HG03280 (cell line): ENCODE data around the gene AKNAD1.

ENCODE experiments used
- ATAC-seq: cut with Tn5 transposase; IDR thresholded peaks from one replicate; pipeline ENCODE4 v1.9.1; 2021; ENCODE audit warnings: mild to moderate bottlenecking, moderate library complexity; ENCODE audit not compliant: unreplicated experiment

The AKNAD1 gene

DNA sequence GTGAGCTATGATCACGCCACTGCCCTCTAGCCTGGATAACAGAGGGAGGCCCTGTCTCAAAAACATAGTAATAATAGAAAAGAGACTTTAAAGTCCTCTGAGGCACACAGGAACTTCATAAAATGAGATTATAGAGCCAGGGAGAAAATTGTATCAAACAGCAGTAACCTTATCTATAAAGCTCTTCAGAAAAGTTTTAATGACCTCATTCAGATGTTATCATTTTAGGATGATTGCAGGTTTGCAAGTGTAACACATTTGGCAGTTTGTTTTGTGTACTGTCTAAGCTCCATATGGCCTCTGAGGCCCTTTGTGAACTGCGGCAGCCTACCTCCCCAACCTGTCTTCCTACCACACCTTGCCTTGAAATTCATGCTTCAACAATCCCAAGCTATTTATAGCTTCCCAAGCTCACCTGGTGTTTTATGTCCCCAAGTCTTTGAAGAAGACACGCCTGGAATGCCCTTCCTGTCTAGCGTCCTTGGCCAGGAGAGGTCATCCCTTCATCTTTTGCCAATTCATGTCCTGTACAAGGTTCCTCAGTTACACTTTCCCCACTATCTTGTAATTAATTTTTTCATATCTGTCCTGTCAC is 8.5 kb upstream of the AKNAD1 start:
- ATAC-seq: no peak

DNA sequence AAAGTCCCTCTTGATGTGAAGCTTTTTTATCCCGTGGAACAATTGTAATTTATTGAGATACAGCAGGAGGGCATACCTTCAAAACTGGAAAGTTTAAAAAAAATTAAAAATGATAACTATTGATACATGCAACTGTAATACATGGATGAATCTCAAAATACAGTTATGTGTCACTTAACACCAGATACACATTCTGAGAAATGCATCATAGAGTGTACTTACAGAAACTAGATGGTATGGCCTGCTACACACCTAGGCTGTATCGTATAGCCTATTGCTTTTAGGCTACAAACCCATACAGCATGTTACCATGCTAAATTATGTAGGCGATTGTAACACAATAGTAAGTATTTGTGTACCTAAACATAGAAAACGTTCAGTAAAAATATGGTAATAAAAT is 7.1 kb upstream of the AKNAD1 start:
- ATAC-seq: no peak

DNA sequence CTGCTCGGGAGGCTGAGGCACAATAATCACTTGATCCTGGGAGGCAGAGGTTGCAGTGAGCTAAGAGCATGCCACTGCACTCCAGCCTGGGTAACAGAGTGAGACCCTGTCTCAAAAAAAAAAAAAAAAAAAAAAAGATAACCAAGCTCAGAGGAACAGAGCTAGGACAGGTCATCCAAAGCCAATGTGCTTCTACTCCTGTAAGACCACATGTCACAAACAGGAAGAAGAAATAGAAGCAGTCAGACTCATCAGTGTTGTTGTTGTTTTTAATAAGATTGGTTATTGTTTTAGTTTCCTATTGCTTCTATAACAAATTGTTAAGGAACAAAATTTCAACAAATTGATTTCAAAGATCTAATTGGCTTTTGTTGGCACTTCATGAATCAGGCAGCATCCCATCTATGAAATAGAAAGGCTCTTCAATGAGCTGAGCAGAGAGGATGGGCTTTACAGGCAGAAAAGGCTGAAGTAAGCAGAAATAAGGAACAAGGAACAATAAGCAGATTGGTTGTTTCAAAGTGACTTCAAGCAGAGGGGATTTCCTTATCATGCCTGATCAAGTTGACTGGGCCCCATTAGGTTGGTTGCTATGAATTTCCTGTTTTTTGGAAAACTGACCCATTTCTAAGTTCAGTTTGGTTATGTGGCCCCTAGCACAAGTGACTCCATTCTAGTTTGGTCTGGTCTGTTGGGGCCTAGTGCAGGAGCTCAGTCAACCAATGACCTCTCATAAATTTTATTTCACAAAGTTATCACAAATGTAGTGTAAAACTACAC is 6.0 kb upstream of the AKNAD1 start:
- ATAC-seq: no peak

DNA sequence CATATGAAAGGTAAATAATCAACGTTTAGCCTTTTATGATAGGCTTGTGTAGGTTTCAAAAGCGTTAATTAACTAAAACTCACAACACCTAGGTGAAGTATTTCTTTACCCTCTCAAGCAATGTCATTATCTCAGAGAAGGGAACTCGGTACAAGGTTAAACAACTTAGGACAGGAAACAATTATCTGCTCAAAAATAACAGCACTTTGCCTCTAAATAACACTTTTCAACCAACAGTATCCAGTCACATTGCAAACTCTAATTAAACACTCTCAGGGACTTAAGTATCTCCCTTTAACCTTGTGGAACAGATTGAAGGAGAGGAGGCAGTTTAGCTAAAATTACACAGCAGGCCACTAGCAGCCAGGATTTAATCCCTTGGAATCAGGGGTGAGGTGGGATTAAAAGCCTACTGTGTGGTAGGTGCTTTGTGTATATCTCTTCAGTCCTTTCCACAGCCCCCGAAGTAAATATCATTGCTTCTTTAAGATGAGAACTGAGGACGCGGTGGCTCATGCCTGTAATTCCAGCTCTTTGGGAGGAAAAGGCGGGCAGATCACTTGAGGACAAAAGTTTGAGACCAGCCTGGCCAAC is 5.2 kb upstream of the AKNAD1 start:
- no peak for ATAC-seq

DNA sequence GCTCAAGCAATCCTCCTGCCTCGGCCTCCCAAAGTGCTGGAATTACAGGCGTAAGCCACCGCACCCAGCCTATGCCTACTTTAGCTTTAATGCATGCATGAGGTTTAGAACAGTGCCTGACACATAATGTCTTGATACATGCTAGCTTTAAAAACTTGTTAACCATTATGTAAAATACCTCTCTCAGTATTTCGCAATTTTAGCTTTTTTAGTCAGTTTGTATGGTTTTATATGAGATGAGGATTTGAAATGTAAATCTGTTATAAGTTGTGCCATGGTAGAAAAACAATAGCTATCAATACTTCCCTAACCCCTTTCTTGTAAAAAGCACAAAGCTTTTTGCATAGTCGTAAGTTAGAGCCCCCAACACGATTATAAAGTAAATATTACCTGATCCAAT is 4.7 kb upstream of the AKNAD1 start:
- no peak for ATAC-seq

DNA sequence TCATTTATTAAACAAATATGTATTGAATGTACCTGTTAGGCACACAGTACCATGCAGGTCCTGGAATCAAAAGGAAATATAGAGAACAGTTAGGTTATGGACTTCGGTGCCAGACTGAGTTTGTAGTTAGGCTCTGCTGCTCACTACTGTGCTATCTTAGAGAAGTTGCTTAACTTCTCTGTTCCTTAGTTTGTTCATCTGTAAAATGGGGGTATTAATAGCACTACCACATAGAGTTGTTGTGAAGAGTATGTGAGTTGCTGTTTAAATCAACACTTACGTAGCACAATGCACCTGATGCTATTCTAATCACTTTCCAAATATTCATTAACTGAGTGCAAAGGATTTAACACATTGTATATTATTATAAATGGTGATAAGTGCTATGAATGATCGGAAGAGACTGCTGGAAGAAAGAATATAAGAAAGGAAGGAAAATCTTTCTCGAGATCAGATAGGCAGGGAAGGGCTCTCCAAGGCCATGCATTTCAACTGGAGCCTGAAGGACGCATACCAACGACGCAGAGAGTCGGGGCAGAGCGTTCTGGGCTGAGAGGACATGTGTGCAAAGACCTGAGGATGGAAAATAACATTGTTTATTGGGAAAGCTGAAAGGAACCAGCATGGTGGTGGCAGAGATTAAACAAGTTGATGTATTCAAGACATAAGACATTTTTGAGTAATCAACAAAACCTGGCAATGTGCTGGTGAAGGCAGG is 3.5 kb upstream of the AKNAD1 start:
- no peak for ATAC-seq

DNA sequence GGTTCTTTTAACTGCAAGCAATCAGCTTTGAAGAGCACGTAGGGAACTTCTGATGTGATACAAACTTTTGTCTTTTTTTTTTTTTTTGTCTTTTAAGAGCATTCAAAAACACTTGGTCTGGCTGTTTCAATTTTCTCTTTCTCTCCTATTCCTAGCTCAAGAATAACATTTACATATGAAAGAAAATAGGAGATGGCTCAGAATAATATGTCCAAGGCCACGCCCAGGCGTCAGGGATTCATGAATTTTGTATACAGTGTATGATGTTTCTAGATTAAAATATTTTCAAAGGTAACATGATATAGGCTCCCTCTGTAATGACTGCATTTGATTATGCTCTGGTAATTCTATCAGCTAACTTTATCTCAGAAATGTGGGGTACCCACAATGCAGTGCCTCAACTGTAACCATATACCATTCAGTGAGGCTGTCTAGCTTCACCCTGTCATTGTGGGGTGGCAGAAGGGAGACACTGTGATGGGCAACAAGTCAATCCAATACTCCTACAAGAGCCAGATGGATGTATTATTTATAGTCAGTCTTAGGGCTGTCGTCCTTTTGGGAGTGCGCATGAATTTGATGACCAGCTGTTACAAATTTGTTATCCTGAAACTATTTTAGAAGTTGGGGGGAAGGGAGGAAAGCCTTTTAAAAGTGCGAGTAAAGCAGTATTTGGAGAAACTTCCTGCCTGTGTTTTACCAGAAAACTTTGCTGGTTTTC is 1.5 kb upstream of the AKNAD1 start:
- no peak for ATAC-seq

DNA sequence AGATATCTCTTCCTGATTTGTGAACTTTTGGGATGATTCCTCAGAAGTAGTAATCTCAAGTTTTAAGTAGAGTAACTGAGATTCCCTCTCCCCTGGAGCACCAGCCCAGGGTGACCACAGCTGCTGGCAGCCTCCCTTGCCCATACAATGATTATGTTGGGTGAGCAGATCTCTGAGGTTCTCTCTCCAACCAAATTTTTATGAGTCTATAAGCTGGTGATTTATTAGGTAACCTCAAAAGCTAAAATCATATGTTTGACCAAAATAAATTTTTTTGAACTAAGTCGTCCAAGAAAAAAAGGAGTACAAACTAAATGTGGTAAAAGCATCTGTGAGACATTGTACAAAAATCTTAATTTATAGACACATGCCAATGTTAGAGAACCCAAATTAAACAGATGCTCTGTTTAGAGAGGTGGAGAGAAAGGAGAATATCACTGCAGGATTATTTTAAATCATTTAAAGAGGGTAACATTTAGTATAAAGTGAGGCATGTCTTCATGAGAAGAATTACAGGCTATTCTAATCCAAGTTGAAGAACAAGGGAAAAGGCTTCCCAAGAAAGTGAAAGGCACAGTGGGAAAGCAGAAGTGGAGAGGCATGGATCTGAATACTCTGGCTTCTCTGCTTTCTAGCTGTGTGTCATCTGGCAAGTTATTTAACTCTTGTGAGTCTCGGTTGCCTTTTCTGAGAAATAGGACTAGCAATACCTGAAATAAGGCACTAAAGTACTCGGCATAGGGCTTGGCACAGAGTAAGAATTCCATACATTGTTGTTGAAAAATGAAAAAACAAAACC is 2.5 kb downstream of the AKNAD1 start:
- no peak for ATAC-seq

DNA sequence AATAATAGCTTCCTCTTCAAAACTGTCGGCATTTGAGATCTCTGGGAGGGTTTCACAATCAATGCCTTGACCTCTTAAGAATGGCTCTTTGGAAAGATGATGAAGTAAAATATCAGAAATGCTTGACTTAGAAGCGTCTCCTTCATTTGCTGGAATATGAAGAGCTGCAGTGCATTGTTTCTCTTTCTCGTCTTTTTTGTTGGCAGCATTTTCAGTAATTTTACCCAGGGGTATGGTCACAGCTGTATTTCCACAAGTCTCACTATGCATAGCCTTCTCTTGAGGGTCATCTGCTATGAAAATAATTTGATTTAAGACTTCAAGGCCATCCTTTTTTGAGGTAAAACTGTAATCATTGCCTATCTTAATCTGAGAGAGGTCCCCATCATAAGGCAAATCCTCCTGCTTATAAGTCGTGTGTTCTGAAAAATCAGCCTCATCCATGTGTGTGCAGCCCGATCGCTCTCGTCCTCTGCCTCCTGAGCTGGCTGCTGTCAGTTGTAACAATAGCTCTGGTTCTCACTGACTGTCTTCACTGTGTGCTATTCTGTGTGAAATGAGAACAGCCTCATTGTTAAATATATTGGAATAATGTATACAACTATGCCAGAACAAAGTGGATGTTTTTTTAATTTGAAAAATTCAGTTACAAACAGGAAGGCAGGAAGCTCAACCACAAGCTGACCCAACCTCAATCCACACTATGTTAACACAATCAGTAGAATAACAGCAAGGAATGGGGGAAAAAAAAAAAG is 4.5 kb downstream of the AKNAD1 start:
- no peak for ATAC-seq

DNA sequence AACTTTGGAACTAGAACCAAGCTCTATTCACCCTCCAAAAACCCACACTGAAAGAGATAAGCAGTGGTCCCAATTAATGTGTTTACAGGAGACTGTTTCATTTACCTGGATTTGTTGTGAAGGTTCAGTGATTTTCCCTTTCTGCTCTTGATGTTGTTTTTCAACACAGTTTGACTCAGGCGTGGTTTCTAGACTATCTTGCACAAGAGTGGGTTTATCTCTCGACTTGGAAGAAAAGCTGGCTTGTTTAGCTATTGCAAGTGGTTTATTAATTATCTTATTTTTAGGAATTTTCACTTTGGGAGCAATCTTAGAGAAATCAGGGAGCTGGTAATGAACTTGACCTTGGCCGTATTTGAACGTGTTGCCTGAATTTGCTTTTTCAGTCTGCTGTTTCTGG is 5.3 kb downstream of the AKNAD1 start:
- no peak for ATAC-seq

DNA sequence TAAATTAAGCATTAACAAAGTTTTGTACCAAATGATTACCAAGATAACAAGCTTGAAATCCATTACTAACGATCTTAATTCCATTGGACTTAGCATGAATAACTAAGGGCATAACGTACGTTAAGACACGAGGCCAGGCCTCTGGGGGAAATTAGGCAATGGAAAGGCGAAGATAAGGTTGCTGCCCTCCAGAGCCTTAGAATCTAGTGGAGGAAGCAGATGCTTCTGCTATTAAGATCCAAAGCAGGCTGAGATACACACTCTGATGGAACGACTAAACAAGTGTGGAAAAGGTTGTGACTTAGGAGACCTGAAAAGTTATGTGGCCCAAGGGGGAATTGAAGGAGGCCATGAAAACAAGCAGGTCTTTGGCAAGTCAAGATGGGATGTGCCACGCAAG is 6.0 kb downstream of the AKNAD1 start:
- ATAC-seq: no peak

DNA sequence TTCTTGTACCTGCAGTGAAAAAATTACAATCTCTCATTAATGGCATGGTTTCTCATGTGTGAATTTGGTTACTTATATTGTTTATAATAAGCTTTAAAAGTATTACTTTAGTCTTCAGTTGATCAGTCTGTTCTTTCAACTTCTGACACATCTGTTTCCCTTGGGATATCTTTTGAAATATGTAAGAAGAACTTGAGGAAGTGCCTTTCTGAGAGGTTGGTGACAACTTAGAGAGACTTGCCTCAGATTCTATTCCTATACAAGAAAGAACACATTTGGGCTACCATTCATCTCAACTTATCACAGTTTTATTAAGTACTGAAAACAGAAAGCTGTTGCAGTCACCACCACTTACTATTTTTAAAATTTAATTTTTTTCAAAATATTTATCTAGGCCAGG is 8.1 kb downstream of the AKNAD1 start:
- ATAC-seq: no peak

DNA sequence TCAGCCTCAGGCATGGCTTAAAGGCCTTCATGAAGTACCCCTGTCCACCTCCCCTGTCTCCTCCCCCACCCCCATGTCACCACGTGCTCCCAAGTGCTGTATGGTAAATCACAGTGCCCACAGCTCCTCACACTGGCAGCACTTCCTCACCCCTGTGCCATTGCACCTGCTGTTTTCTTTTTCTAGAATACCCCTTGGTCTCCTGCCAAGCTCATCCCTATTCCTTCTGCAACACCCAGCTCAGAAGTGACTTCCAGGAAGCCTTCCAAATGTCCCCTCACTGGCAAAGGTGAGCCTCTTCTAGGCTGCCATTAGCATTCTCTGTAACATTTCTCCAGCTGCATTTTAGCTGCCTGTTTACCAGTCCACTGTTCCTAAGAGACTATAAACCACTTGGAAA is 9.4 kb downstream of the AKNAD1 start:
- no peak for ATAC-seq

DNA sequence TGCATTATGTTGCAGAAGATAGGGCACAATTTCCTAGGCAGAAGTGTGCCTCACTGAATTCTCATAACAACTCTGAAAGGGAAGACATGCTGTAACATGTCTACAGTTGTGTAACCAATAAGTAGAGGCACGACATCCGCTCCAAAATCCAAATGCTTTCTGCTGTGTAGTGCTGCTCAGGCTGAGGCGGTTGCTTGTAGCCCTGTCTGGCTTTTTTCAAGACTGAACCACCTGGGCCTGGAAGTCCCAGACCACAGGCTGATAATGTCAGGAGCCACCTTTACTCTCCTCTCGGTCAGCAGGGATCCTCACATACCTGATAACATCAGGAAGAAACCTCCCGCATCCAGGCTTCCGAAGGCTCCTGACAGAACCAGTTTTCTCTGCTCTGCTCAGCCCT is 10.9 kb downstream of the AKNAD1 start:
- ATAC-seq: no peak

DNA sequence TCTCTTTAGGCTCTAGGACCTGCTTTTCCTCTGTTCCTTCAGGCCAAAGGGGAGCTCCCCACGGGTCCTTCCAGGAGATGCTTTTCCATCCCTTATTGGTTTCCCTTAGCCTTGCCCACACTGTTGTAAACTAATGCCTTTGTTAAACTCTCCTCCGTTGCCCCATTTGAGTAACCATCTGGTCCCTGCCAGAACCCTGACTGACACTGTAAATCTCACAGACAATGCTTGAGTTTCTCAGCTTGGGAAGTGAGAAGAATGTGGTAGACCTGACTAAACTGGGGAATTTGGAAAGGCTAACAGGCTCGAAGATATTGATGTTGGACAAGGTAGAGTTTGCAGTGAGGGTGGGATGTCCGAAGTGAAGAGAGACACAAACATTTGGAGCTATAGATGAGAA is 11.4 kb downstream of the AKNAD1 start:
- ATAC-seq: no peak

DNA sequence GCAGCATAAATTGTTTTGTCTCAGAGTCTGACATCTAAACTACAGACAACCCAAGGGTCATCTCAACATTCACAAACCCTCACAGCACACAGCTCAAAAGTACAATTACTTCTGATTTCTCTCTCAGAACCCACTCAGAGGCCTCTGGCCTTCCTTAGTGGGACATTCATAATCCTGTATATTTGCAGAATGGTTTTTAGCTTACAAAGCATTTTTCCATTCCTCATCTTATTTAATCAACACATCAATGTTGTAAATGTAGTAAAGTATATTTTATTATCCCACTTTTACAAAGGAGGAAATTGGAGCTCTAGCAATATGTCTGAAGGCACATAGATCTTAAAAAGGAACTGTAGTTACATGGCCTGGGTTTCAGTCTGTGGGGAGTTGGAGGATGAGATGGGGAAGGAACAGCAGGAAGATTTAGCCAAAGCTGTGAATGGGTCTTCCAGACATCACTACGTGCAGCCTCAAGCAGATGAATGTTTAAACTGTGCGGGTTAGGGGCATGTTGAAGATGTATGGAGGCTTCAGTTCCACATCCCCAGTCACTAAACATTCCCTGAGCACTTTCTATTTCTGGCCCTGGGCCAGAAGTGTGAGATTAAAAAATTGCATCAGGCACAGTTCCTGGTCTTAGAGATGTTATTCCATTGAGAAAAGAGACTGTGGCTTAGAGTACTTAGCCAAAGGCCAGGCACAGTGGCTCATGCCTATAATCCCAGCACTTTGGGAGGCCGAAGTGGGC is 13.3 kb downstream of the AKNAD1 start:
- no peak for ATAC-seq

DNA sequence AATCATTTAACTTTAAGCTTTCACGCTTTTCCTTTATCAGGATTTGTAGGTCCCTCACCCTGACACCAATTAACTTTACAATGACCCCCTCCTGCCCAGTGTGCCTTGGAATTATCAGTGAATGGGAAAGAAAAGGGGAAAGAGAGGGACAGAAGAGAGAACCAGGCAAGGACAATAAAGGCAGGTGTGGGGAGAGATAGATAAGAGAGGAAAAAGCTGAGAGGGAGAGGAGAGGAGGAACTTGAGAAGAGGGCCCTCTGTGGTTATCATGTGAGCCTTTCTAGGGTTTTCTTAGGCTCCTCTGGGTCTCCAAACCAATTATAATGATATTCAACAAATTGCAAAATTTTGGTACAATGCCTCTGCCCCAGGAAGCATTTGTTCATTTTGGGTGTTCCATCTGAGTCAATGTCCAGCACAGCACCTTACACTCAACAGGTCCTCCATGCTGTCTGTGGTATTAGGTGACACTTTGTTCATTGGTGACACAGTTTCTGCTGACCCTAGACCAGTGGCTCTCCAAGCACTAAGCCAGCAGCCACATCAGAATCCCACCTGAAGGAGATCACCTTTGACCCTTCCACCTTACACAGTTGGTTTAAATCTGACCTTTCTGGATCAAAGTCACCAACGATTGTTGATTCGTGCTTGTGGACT is 14.2 kb downstream of the AKNAD1 start:
- no peak for ATAC-seq

DNA sequence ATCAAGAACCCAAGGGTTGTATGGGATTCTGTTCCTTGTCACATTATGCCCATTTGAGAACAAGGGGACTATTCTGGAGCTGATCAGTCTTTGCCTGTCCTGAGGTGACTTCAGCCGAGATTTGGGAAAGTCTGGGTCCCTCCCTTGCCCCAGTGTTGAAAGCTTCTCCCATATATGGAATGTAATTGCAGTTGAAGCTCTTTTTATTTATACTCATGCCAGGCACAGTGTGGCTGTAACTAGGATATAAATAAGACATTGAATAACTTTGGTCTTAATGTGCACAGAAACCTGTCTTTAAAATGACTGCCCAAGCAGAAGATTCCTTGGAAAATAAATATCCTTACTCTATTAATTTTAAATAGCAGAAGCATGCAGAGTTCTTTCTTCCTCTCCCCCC is 15.2 kb downstream of the AKNAD1 start:
- no peak for ATAC-seq
